ENCODE measurements around the gene WDFY3.

Gene WDFY3

GRCh38 chr4:84792366-84793301 is 173.9 kb downstream of the WDFY3 start:
- DNase-seq (ENCODE audit: low read depth in 3 of 3) = no peak

GRCh38 chr4:84790769-84791565 is 175.5 kb downstream of the WDFY3 start:
- DNase-seq (ENCODE audit: low read depth in 3 of 3) = no peak

- no peak for DNase-seq (ENCODE audit: low read depth in 3 of 3)
Measured at GRCh38 chr4:84786478-84786877, 180.0 kb downstream of the WDFY3 start.

- no peak for DNase-seq (ENCODE audit: low read depth in 3 of 3)
Measured at GRCh38 chr4:84782517-84782916, 184.0 kb downstream of the WDFY3 start.

- DNase-seq (ENCODE audit: low read depth in 3 of 3) = no peak
Measured at GRCh38 chr4:84780719-84781118, 185.8 kb downstream of the WDFY3 start.

GRCh38 chr4:84778041-84778440 is 188.4 kb downstream of the WDFY3 start:
- DNase-seq (ENCODE audit: low read depth in 3 of 3) = no peak

- no peak for DNase-seq (ENCODE audit: low read depth in 3 of 3)
Measured at GRCh38 chr4:84767168-84767567, 199.3 kb downstream of the WDFY3 start.

- DNase-seq (ENCODE audit: low read depth in 3 of 3) = no peak
Measured at GRCh38 chr4:84753321-84753972, 213.0 kb downstream of the WDFY3 start.

- no peak for DNase-seq (ENCODE audit: low read depth in 3 of 3)
Measured at GRCh38 chr4:84751707-84752106, 214.8 kb downstream of the WDFY3 start.

- DNase-seq (ENCODE audit: low read depth in 3 of 3) = no peak
Measured at GRCh38 chr4:84750960-84751283, 215.6 kb downstream of the WDFY3 start.

- no peak for DNase-seq (ENCODE audit: low read depth in 3 of 3)
Measured at GRCh38 chr4:84750260-84750959, 216.1 kb downstream of the WDFY3 start.

- DNase-seq (ENCODE audit: low read depth in 3 of 3) = no peak
Measured at GRCh38 chr4:84740057-84740456, 226.4 kb downstream of the WDFY3 start.

GRCh38 chr4:84738622-84739021 is 227.9 kb downstream of the WDFY3 start:
- no peak for DNase-seq (ENCODE audit: low read depth in 3 of 3)

GRCh38 chr4:84737656-84738055 is 228.8 kb downstream of the WDFY3 start:
- no peak for DNase-seq (ENCODE audit: low read depth in 3 of 3)

- no peak for DNase-seq (ENCODE audit: low read depth in 3 of 3)
Measured at GRCh38 chr4:84734037-84734436, 232.5 kb downstream of the WDFY3 start.

- no peak for DNase-seq (ENCODE audit: low read depth in 3 of 3)
Measured at GRCh38 chr4:84733343-84734033, 233.0 kb downstream of the WDFY3 start.

GRCh38 chr4:84730375-84730774 is 236.1 kb downstream of the WDFY3 start:
- no peak for DNase-seq (ENCODE audit: low read depth in 3 of 3)

GRCh38 chr4:84727491-84727890 is 239.0 kb downstream of the WDFY3 start:
- no peak for DNase-seq (ENCODE audit: low read depth in 3 of 3)

- no peak for DNase-seq (ENCODE audit: low read depth in 3 of 3)
Measured at GRCh38 chr4:84726356-84726755, 240.1 kb downstream of the WDFY3 start.

- no peak for DNase-seq (ENCODE audit: low read depth in 3 of 3)
Measured at GRCh38 chr4:84722720-84723119, 243.8 kb downstream of the WDFY3 start.

GRCh38 chr4:84719115-84719514 is 247.4 kb downstream of the WDFY3 start:
- no peak for DNase-seq (ENCODE audit: low read depth in 3 of 3)

Data from stimulated activated CD4-positive, alpha-beta T cell treated with anti-CD3 and anti-CD28 coated beads, TNF-alpha, amount 100 ng/mL, for 4 hours (primary cell).